ENCODE results near the gene NR2F1-AS1. TPM values are rescaled to one million over a fixed set of nuclear protein-coding genes. Genes with fewer than 3 reads are reported as not detected.

The NR2F1-AS1 gene
- total RNA-seq, 1 experiment from 2014 or later, result 1.5 TPM

- TF ChIP-seq ARID4B (CRISPR knock-in tag; IDR thresholded peaks at IDR 0.05; ENCODE audit: borderline replicate concordance), result peak; percentile 69; the same call in 1 of the 2 replicates
- TF ChIP-seq ZNF317 (CRISPR knock-in tag; IDR thresholded peaks at IDR 0.05; ENCODE audit: borderline replicate concordance, low read depth), result no peak; the same call in 1 of the 2 replicates
- TF ChIP-seq ZNF671 (CRISPR knock-in tag; IDR thresholded peaks at IDR 0.05), result no peak
- no peak for TF ChIP-seq ESRRA (CRISPR knock-in tag; IDR thresholded peaks at IDR 0.05; ENCODE audit: borderline replicate concordance)
- no peak for TF ChIP-seq KAT7 (CRISPR knock-in tag; IDR thresholded peaks at IDR 0.05; ENCODE audit: borderline replicate concordance)
- TF ChIP-seq HMGA2 (CRISPR knock-in tag; IDR thresholded peaks at IDR 0.05), result no peak
- TF ChIP-seq ZBTB43 (CRISPR knock-in tag; IDR thresholded peaks at IDR 0.05), result no peak; the same call in 1 of the 2 replicates
- TF ChIP-seq ATF6 (CRISPR knock-in tag; IDR thresholded peaks at IDR 0.05), result no peak
- TF ChIP-seq NFYB (CRISPR knock-in tag; conservative IDR thresholded peaks at IDR 0.05; ENCODE audit: low read depth), result no peak
Measured at GRCh38 chr5:93570294-93571113, 10.5 kb downstream of the NR2F1-AS1 start (continued).

GRCh38 chr5:93569300-93570160 lies 11.5 kb downstream of the NR2F1-AS1 start:
- Mint-ChIP-seq H3K9me3 (no peaks in the 10 kb centered on the region), H3K27ac (no peak overlapping the region), H3K4me1 (peaks cover 46% of the 10 kb centered on the region), H3K36me3 (no peaks in the 10 kb centered on the region), H3K27me3 (ENCODE audit: low read depth) (peaks cover 11% of the 10 kb centered on the region), H3K4me3 (peak overlapping the region; percentile 69)
- no peak for ATAC-seq
- ChIA-PET POLR2A (no interaction called here), CTCF (no interaction called here)
- TF ChIP-seq NFE2L1 (CRISPR knock-in tag; IDR thresholded peaks at IDR 0.05), result no peak
- no peak for TF ChIP-seq SMAD4 (CRISPR knock-in tag; IDR thresholded peaks at IDR 0.05)
- TF ChIP-seq ZNF263 (CRISPR knock-in tag; IDR thresholded peaks at IDR 0.05; ENCODE audit: low read depth), result peak; percentile 66; the same call in 1 of the 2 replicates
- no peak for TF ChIP-seq ATF1 (CRISPR knock-in tag; IDR thresholded peaks at IDR 0.05)
- TF ChIP-seq MXD4 (CRISPR knock-in tag; IDR thresholded peaks at IDR 0.05; ENCODE audit: borderline replicate concordance), result no peak
- DNase-seq (ENCODE audit: low spot score), result no peak
